Measurements from ENCODE around the gene DBET.
"Not testable (repeated sequence)": the region's sequence is repeated elsewhere in the genome, so short reads cannot be mapped to it uniquely, and the experiment has no call there.

Gene DBET

DNA sequence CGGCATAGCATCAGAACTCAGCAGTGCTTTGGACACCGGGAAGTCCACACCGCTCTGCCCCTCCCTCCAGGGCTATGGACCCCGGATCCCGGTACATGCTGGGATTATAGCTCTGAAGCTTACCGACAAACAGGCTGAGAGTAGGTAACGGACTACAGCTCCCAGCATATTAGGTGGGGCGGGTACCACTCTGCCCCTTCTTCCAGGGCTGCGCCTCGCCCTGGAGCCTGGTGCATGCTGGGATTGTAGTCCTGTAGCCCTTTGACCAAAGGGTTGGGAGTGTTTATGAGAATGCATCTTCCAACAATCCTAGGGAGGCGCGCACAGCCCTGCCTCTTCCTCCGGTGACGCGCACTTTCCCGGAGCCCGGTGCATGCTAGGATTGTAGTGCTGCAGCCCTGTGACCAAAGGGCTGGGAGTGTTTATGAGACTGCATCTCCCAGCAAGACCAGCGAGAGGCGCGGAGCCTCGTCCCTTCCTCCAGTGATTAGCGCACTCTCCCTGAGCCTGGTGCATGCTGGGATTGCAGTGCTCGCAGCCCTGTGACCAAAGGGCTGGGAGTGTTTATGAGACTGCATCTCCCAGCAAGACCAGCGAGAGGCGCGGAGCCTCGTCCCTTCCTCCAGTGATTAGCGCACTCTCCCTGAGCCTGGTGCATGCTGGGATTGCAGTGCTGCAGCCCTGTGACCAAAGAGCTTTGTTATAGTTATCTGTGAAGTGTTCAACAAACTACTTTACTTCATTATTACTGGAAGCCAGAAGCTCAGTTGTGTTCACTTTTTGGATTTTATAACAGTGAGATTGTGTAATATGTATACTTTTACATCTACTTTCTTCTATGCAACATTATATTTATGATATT lies 14.7 kb upstream of the DBET start:
- not testable (repeated sequence) for DNase-seq (ENCODE audit: low spot score)

- DNase-seq (ENCODE audit: low spot score) = not testable (repeated sequence)
Observed at GRCh38 chr4:190058997-190059396, 5.3 kb upstream of the DBET start.

DNA sequence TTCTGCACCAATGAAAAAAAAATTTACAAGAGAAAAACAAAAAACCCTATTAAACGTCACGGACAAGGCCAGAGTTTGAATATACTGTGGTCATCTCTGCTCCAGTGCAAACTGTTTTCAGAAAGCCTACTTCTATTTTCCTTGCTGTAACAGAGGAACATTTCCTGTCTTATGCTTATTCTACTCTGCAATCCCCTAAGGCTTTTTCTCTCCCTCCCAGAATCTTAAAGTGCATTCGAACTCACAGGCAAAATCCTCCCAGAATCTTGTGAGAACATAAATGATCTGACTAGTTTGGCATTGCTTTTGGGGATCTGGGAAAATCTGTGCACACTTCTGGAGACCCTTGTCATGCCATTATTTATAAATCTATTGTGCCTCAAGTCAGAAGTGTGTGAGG lies 503 bp downstream of the DBET start:
- not testable (repeated sequence) for DNase-seq (ENCODE audit: low spot score)

DNA sequence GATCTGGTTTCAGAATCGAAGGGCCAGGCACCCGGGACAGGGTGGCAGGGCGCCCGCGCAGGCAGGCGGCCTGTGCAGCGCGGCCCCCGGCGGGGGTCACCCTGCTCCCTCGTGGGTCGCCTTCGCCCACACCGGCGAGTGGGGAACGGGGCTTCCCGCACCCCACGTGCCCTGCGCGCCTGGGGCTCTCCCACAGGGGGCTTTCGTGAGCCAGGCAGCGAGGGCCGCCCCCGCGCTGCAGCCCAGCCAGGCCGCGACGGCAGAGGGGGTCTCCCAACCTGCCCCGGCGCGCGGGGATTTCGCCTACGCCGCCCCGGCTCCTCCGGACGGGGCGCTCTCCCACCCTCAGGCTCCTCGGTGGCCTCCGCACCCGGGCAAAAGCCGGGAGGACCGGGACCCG lies 4.0 kb downstream of the DBET start:
- peak; percentile 0 for DNase-seq (ENCODE audit: low spot score)

GRCh38 chr4:190093052-190093451 lies 28.8 kb downstream of the DBET start:
- not testable (repeated sequence) for DNase-seq (ENCODE audit: low spot score)

DNA sequence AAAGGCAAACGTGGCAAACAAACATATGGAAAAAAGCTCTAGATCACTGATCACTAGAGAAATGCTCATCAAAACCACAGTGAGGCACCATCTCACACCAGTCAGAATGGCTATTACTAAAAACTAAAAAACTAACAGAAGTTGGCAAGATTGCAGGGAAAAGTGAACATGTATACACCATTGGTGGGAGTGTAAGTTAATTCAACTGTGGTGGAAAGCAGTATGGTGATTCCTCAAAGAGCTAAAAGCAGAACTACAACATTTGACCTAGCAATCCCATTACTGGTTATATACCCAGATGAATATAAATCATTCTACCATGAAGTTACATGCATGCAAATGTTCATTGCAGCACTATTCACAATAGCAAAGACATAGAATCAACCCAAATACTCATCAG lies 29.7 kb downstream of the DBET start:
- not testable (repeated sequence) for DNase-seq (ENCODE audit: low spot score)

DNA sequence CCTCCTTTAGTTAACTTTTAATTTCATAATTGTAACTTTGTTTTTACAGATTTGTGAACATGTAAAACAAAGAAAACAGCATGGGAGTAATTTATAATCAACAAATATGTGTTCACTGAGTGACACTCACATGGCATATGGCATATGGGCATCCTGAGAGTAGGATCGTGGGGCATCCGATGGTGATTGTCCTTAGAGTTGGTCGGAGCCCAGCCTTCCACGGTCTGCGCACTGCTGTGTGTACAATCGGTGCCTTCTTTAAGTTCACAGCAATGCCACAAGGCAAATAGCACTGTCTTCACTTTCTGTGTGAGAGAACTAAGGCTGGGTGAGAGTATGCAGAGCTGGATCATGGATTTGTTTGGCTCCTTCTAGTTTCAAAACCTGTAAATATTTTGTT lies 31.0 kb downstream of the DBET start:
- DNase-seq (ENCODE audit: low spot score) = not testable (repeated sequence)

DNA sequence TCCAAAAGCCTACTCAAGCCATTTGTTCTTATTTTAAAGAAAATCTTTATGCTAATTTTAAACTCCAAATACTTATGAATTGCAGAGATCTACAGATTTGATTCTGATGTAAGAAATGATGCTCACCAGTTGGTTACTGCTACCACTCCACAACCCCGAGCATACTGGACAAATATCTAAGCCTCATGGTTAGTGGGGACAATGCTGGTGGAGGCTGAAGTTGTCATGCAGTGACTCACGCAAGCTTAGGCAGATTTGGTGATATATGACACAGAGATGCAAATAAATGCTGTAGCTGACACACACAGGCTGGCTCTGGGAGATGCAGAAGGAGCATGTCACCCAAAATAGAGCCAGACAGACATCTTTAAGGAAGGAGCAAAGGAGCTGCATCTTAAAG lies 35.3 kb downstream of the DBET start:
- not testable (repeated sequence) for DNase-seq (ENCODE audit: low spot score)

GRCh38 chr4:190101525-190101924 lies 37.2 kb downstream of the DBET start:
- DNase-seq (ENCODE audit: low spot score) = not testable (repeated sequence)

DNA sequence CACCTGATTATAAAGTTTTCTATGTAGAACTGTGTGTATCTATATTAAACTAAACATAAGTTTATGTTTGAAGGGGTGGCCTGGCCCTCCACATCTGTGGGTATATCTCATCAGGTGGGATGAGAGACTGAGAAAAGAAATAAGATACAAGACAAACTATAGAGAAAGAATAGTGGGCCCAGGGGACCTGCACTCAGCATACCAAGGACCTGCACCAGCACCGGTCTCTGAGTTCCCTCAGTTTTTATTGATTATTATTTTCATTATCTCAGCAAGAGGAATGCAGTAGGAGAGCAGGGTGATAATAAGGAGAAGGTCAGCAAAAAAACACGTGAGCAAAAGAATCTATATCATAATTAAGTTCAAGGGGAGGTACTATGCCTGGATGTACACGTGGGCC lies 41.9 kb downstream of the DBET start:
- not testable (repeated sequence) for DNase-seq (ENCODE audit: low spot score)

DNA sequence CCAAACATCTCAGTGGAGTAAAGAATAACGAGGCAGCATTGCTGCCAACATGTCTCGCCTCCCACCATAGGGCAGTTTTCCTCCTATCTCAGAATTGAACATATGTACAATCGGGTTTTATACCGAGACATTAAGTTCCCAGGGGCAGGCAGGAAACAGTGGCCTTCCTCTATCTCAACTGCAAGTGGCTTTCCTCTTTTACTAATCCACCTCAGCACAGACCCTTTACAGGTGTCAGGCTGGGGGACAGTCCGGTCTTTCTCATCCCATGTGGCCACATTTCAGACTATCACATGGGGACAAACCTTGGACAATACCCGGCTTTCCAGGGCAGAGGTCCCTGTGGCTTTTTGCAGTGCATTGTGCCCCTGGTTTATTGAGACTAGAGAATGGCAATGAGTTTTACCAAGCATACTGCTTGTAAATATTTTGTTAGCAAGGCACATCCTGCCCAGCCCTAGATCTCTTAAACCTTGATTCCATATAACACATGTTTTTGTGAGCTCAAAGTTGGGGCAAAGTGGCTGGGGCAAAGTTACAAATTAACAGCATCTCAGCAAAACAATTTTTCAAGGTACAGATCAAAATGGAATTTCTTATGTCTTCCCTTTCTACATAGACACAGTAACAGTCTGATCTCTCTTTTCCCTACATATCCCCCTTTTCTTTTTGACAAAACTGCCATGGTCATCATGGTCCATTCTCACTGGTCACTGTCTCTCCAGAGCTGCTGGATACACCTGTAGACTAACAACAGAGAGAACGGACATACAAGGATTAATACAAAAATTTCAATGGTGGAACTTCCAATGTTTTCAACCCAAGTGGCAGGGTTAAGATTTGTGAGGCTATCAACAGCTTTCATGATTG lies 42.5 kb downstream of the DBET start:
- not testable (repeated sequence) for DNase-seq (ENCODE audit: low spot score)

DNA sequence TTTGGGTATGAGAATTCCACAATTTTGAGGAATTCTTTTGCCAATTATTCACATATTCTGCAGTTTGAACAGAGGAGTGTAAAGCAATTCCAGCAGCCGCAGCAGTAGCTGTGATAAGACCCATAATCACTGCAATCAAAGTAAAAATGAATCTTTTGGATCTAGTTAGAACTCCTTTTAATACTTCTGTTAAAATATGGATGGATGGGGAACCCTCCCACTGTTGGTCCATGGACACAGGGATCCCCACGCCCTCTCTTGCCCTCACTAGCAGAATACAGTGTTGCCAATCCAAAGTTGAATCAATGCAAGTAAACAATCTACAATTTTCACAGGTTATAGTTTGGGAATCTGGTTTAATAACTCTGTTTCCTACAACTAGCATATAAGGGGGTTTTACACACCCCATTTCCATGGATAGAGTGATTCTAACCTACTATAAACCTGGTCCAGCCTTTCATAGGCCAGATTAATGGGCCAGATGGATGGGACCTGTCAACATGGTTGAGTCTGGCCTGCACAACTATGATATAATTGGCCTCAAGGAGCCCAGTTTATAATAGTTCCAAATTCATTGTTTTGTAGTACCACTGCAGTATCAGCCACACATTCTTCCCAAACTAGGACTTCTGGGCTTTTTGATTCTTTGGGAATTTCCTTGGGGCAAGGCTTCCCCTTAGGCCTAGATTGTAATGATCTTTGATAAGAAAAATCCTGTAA lies 43.6 kb downstream of the DBET start:
- not testable (repeated sequence) for DNase-seq (ENCODE audit: low spot score)

GRCh38 chr4:190108756-190109155 lies 44.5 kb downstream of the DBET start:
- not testable (repeated sequence) for DNase-seq (ENCODE audit: low spot score)

- not testable (repeated sequence) for DNase-seq (ENCODE audit: low spot score)
Observed at GRCh38 chr4:190109390-190110011, 45.2 kb downstream of the DBET start.

DNA sequence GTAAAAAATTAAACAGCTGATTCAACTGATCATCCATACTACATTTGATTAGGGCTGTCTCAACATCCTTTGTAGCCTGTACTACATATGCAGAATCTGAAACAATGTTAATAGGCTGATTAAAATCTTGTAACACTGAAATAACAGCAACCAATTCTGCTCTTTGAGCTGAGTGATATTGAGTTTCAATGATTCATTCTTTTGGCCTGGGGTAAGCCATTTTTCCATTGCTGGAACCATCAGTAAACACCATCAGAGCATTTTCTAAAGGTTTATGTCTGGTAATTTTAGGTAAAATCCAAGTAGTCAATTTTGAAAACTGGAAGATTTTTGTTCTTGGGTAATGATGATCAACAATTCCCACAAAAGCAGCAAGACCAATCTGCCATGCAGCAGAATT lies 45.7 kb downstream of the DBET start:
- DNase-seq (ENCODE audit: low spot score) = not testable (repeated sequence)

GRCh38 chr4:190110570-190111295 lies 46.4 kb downstream of the DBET start:
- not testable (repeated sequence) for DNase-seq (ENCODE audit: low spot score)

DNA sequence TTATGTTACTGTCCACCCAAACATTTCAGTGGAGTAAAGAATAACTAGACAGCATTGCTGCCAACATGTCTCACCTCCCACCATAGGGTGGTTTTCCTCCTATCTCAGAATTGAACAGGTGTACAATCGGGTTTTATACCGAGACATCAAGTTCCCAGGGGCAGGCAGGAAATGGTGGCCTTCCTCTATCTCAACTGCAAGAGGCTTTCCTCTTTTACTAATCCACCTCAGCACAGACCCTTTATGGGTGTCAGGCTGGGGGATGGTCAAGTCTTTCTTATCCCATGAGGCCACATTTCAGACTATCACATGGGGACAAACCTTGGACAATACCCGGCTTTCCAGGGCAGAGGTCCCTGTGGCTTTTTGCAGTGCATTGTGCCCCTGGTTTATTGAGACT lies 48.6 kb downstream of the DBET start:
- DNase-seq (ENCODE audit: low spot score) = not testable (repeated sequence)

GRCh38 chr4:190114991-190115390 lies 50.7 kb downstream of the DBET start:
- not testable (repeated sequence) for DNase-seq (ENCODE audit: low spot score)
